Activated CD4-positive, alpha-beta memory T cell treated with anti-CD3 and anti-CD28 coated beads, Interleukin-2, amount 10 ng/mL, durations not matched to agents 7 days and 5 days (primary cell): ENCODE measurements around the gene FOXD4. TPM values are rescaled to one million over a fixed set of nuclear protein-coding genes. Genes with fewer than 3 reads are reported as not detected.
"Not testable (repeated sequence)": the region's sequence is repeated elsewhere in the genome, so short reads cannot be mapped to it uniquely, and the experiment has no call there.

Source experiments
- CTCF ChIA-PET: fragments of 350-600 bp; sonication (Branson Sonifier 250); formaldehyde crosslinking; loops from one replicate; lab custom pipeline; 2021; ENCODE audit warnings: antibody characterized with exemption, inconsistent platforms; lab: Charles Lee
- POLR2A ChIA-PET: fragments of 350-600 bp; sonication (Branson Sonifier 250); formaldehyde crosslinking; loops from one replicate; lab custom pipeline; 2021; ENCODE audit warnings: antibody characterized with exemption; lab: Charles Lee
- DNase-seq: peaks from one replicate; pipeline ENCODE4 v3.0.0-alpha.2; 2020
- H3K27ac Mint-ChIP-seq: one replicate; pipeline ENCODE4 v1.8.0; 2021; ENCODE audit warnings: mild to moderate bottlenecking, mixed read lengths
- H3K27me3 Mint-ChIP-seq: one replicate; pipeline ENCODE4 v1.8.0; 2021; ENCODE audit warnings: mixed read lengths
- H3K36me3 Mint-ChIP-seq: one replicate; pipeline ENCODE4 v1.8.0; 2021; ENCODE audit warnings: low read depth, mixed read lengths
- H3K4me1 Mint-ChIP-seq: one replicate; pipeline ENCODE4 v1.8.0; 2021; ENCODE audit warnings: mixed read lengths
- H3K4me3 Mint-ChIP-seq: one replicate; pipeline ENCODE4 v1.8.0; 2021; ENCODE audit warnings: mild to moderate bottlenecking, mixed read lengths
- H3K9me3 Mint-ChIP-seq: one replicate; pipeline ENCODE4 v1.8.0; 2021; ENCODE audit warnings: mixed read lengths
- total RNA-seq, 2 experiments: library from RNA; stranded (reverse); gene quantifications; one replicate each; pipeline ENCODE4 v1.2.3, GENCODE V29; 2021

FOXD4 gene
- total RNA-seq, result under 1 TPM; 0.13 to 0.20 TPM

GRCh38 chr9:117995-118467 lies at the start of gene FOXD4:
TSS of gene FOXD4 (minus strand) at chr9:118417. CDS start at chr9:118119, 298 bp downstream.
- POLR2A ChIA-PET, H3K9me3 Mint-ChIP-seq, DNase-seq, H3K27ac Mint-ChIP-seq, H3K36me3 Mint-ChIP-seq, CTCF ChIA-PET: not testable (repeated sequence)
- peak within 1 kb of the TSS; percentile 44 for H3K4me3 Mint-ChIP-seq
- H3K4me1 Mint-ChIP-seq, result peaks cover 23% of the 10 kb centered on the region
- peaks cover 28% of the 10 kb centered on the region for H3K27me3 Mint-ChIP-seq

GRCh38 chr9:159871-160270 lies 41.7 kb upstream of the FOXD4 start:
- H3K36me3 Mint-ChIP-seq, H3K4me3 Mint-ChIP-seq, H3K9me3 Mint-ChIP-seq, H3K27me3 Mint-ChIP-seq, DNase-seq, CTCF ChIA-PET, POLR2A ChIA-PET, H3K4me1 Mint-ChIP-seq, H3K27ac Mint-ChIP-seq: not testable (repeated sequence)

- POLR2A ChIA-PET, H3K4me1 Mint-ChIP-seq, CTCF ChIA-PET, H3K9me3 Mint-ChIP-seq, H3K36me3 Mint-ChIP-seq, H3K27ac Mint-ChIP-seq, DNase-seq, H3K4me3 Mint-ChIP-seq, H3K27me3 Mint-ChIP-seq: not testable (repeated sequence)
Observed at GRCh38 chr9:151173-151572, 33.0 kb upstream of the FOXD4 start.

- H3K27me3 Mint-ChIP-seq, POLR2A ChIA-PET, H3K4me3 Mint-ChIP-seq, H3K27ac Mint-ChIP-seq, H3K36me3 Mint-ChIP-seq, CTCF ChIA-PET, H3K9me3 Mint-ChIP-seq, DNase-seq, H3K4me1 Mint-ChIP-seq: not testable (repeated sequence)
Observed at GRCh38 chr9:139880-140279, 21.7 kb upstream of the FOXD4 start.

- H3K36me3 Mint-ChIP-seq, CTCF ChIA-PET, POLR2A ChIA-PET, H3K27ac Mint-ChIP-seq, H3K9me3 Mint-ChIP-seq, DNase-seq: not testable (repeated sequence)
- peaks cover 35% of the 10 kb centered on the region for H3K27me3 Mint-ChIP-seq
- H3K4me3 Mint-ChIP-seq, result peak overlapping the region; percentile 44
- peaks cover 23% of the 10 kb centered on the region for H3K4me1 Mint-ChIP-seq
Observed at GRCh38 chr9:117144-117994, 848 bp downstream of the FOXD4 start.

- CTCF ChIA-PET, H3K36me3 Mint-ChIP-seq, DNase-seq, H3K9me3 Mint-ChIP-seq, H3K27ac Mint-ChIP-seq, POLR2A ChIA-PET: not testable (repeated sequence)
- peaks cover 38% of the 10 kb centered on the region for H3K27me3 Mint-ChIP-seq
- H3K4me3 Mint-ChIP-seq, result peak overlapping the region; percentile 21
- peaks cover 23% of the 10 kb centered on the region for H3K4me1 Mint-ChIP-seq
Observed at GRCh38 chr9:116239-117077, 1.8 kb downstream of the FOXD4 start.

- H3K36me3 Mint-ChIP-seq, DNase-seq, H3K9me3 Mint-ChIP-seq, POLR2A ChIA-PET, CTCF ChIA-PET, H3K27ac Mint-ChIP-seq: not testable (repeated sequence)
- Mint-ChIP-seq H3K4me3 (peak overlapping the region; percentile 57), H3K27me3 (peaks cover 38% of the 10 kb centered on the region), H3K4me1 (peaks cover 23% of the 10 kb centered on the region)
Observed at GRCh38 chr9:115118-115451, 3.1 kb downstream of the FOXD4 start.

- DNase-seq, CTCF ChIA-PET, POLR2A ChIA-PET, H3K36me3 Mint-ChIP-seq, H3K9me3 Mint-ChIP-seq: not testable (repeated sequence)
- Mint-ChIP-seq H3K4me1 (peaks cover 23% of the 10 kb centered on the region), H3K27me3 (peaks cover 41% of the 10 kb centered on the region), H3K4me3 (peak overlapping the region; percentile 68), H3K27ac (peak overlapping the region; percentile 40)
Observed at GRCh38 chr9:114267-115117, 3.7 kb downstream of the FOXD4 start.

GRCh38 chr9:113468-114266 lies 4.5 kb downstream of the FOXD4 start:
- H3K9me3 Mint-ChIP-seq, POLR2A ChIA-PET, DNase-seq, H3K36me3 Mint-ChIP-seq, CTCF ChIA-PET: not testable (repeated sequence)
- Mint-ChIP-seq H3K27ac (peak overlapping the region; percentile 40), H3K27me3 (peaks cover 47% of the 10 kb centered on the region), H3K4me1 (peaks cover 25% of the 10 kb centered on the region), H3K4me3 (peak overlapping the region; percentile 68)

- DNase-seq, POLR2A ChIA-PET, H3K36me3 Mint-ChIP-seq, H3K9me3 Mint-ChIP-seq, CTCF ChIA-PET, H3K27ac Mint-ChIP-seq: not testable (repeated sequence)
- Mint-ChIP-seq H3K4me1 (peaks cover 22% of the 10 kb centered on the region), H3K4me3 (peak overlapping the region; percentile 46), H3K27me3 (peaks cover 49% of the 10 kb centered on the region)
Observed at GRCh38 chr9:112589-113467, 5.4 kb downstream of the FOXD4 start.

GRCh38 chr9:110672-111071 lies 7.5 kb downstream of the FOXD4 start:
- DNase-seq, H3K4me3 Mint-ChIP-seq, CTCF ChIA-PET, H3K9me3 Mint-ChIP-seq, H3K27ac Mint-ChIP-seq, POLR2A ChIA-PET, H3K36me3 Mint-ChIP-seq: not testable (repeated sequence)
- peaks cover 52% of the 10 kb centered on the region for H3K27me3 Mint-ChIP-seq
- peaks cover 13% of the 10 kb centered on the region for H3K4me1 Mint-ChIP-seq
